B cell (primary cell): Measurements from ENCODE around the gene PIWIL4.

Source experiments
- EZH2 ChIP-seq: IDR thresholded peaks from 2 replicates; pipeline ENCODE4 v1.6.1; 2012; ENCODE audit warnings: borderline replicate concordance, low read depth, mild to moderate bottlenecking, moderate library complexity, low read length; ENCODE audit not compliant: insufficient read depth, poor library complexity, severe bottlenecking
- TF ChIP-seq, protein P1 (sequence below): fragments of 200-600 bp; IDR thresholded peaks from one replicate; pipeline ENCODE4 v1.8.0; 2022; ENCODE audit warnings: antibody characterized with exemption, mild to moderate bottlenecking

GRCh38 chr11:94581926-94582325 lies 14.8 kb downstream of the PIWIL4 start:
- TF ChIP-seq, protein P1, sequence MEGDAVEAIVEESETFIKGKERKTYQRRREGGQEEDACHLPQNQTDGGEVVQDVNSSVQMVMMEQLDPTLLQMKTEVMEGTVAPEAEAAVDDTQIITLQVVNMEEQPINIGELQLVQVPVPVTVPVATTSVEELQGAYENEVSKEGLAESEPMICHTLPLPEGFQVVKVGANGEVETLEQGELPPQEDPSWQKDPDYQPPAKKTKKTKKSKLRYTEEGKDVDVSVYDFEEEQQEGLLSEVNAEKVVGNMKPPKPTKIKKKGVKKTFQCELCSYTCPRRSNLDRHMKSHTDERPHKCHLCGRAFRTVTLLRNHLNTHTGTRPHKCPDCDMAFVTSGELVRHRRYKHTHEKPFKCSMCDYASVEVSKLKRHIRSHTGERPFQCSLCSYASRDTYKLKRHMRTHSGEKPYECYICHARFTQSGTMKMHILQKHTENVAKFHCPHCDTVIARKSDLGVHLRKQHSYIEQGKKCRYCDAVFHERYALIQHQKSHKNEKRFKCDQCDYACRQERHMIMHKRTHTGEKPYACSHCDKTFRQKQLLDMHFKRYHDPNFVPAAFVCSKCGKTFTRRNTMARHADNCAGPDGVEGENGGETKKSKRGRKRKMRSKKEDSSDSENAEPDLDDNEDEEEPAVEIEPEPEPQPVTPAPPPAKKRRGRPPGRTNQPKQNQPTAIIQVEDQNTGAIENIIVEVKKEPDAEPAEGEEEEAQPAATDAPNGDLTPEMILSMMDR = no peak
- no peak for TF ChIP-seq EZH2
